NCI-H1092 (cell line): ENCODE results near the gene GCLC.
A peak's percentile ranks its signal among the peaks of the same experiment; 100 is the strongest.

Experiments used
- DNase-seq: peaks from one replicate; lab custom pipeline; 2025; lab: John Stamatoyannopoulos, UW

The GCLC gene

GRCh38 chr6:53524455-53524815 is 20.5 kb downstream of the GCLC start:
- no peak for DNase-seq

DNA sequence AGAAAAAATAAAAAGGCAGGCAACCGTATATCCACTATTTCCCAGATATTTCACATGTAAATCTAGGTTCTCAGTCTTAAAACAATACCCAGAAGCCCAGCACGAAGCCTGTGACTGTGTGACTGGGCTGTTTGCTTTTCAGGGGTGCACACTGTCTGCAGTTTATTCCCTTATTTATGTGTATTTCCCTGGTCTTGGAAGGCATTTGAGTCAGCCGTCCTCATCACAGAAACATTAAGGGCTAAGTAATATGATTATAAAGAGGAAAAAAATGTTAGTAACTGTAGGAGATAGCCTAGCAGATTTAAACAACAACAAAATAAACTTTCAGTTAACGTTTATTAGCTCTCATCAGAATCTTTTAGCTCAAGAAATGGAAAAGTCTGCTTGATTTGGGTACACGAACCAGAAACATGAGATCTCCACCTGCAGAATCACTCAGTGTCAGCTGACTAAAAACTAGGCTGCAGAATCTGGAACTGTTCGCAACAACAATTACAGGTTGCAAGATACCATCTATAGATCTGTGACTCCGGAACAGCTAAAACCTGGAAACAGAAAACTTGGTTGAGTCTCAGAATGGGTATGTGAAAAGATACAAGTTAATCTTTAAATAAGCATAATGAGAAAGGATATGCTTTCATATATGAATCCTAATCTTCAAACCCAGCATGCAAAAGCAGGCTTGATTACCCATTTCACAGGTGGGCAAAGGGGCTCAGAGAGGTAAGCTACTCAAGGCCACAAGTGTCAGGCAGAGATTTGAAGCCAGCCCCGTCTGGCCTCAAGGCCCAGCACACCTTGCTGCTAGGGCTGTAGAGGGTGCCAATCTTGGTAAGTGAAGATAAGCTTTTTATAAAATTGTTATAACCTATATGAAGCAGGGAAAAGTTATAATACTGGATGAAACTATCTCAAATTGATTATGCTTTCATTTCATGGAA is 21.1 kb downstream of the GCLC start:
- no peak for DNase-seq

DNA sequence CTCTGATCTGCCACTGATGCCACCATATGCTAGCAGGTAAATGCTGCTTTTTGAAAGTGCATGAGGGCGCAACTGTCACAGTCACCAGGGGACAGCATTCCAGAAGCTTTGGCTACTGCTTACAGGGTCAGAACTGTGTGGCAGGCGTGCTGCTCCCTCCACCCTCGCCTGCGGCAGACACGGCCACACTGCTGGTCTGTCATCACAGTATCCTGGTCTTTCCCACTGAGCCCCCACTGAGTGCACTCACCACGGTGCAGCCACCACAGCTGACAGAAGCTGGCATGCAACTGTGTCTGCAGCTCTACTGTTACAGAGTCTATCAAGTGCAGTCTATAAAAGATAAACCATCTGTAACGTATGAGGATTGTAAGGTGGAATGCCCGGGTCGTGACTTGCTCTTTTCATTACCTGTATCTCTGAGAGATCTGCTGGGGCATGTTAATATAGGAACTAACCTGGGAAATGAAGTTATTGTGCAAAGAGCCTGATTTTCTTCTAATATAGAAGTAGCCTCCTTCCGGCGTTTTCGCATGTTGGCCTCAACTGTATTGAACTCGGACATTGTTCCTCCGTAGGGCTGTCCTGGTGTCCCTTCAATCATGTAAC is 24.5 kb downstream of the GCLC start:
- no peak for DNase-seq

- no peak for DNase-seq
Measured at GRCh38 chr6:53518862-53519261, 26.0 kb downstream of the GCLC start.

DNA sequence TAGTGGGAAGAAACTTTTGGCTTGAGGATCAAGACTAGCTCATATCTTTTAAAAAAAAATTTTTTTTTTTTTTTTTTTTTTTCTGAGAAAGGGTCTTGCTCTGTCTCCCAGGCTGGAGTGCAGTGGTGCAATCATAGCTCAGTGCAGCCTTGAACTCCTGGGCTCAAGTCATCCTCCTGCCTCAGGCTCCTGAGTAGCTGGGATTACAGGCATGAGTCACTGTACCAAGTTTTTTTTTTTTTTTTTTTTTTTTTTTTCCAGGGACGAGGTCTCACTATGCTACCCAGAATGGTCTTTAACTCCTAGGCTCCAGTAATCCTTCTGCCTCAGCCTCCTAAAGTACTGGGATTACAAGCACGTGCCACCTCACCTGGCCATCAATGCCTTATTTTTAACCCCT is 27.9 kb downstream of the GCLC start:
- DNase-seq, result no peak

DNA sequence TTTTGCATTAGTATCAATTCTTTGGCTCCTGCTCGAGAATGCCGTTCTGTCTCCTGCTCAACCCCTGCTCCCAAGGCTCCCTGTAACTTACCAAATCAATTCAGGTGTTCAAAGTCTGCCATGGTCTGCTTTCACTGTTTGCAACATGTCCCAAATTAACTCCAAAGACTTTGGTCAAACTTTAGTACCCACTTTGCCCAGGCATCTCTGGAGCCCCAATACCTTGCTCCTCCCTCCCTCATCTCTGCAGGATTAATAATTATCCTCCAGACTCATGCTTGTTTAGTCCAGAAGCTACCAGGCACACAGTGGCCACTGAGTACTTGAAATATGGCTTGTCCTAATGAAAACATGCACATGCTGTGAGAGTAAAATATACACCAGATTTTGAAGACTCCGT is 30.2 kb downstream of the GCLC start:
- no peak for DNase-seq

DNA sequence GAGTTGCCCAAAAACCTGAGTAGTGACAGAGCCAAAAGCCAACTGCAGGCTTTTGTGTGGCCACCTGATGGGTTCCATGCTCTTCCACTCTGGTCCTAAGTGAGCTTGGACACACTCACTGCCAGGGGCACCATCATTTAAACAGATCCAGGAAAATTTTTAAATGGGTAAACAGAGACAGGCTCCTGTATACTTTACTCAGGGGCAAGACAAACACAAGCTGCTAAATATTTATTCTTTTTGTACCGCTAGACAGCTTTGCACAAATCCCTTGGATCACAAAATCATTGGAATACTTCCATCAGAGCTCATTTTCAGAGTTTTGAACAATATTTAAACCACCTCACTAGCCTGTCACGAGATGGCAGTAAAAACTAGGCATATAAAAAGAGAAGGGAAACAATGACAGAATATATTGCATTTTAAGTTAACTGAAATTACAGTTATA is 31.4 kb downstream of the GCLC start:
- peak; percentile 31 for DNase-seq

DNA sequence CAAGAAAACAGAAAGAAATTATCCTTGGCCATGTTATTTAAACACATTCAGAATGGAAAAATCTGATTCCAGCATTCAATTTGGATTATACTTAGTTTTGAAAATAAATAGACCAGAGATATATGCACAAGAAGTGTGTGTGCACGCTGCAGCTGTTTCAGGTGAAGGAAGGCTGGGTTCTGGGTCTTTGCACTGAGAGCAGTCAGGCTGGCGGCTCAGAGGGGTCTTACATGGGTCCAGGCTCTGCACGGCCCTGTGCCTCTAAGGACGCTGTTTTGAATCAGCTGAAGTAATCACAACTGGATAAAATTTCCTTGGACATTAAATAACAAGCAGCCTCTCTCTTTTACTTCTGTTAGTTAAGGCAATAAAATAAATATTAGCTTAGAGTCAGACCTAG is 31.8 kb downstream of the GCLC start:
- DNase-seq, result no peak

DNA sequence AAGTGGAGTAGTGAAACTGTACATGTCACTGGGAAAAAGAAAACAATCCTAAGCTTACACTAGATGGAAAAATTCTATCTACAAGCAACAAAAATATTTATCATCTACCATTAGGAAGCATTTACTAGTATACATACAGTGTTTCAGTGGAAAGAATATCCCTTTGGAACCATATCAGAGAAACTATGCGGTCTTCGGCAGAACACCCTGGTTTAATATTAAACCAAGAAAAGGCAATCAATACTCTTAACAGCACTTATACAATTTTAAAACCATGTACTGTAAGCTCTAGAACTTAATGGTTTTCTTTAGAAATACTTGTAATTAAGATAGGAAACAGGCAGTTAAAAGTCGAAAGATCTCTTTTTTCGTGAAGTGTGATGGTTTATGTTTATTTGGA is 32.3 kb downstream of the GCLC start:
- DNase-seq, result no peak

GRCh38 chr6:53510746-53511145 is 34.2 kb downstream of the GCLC start:
- DNase-seq, result no peak

DNA sequence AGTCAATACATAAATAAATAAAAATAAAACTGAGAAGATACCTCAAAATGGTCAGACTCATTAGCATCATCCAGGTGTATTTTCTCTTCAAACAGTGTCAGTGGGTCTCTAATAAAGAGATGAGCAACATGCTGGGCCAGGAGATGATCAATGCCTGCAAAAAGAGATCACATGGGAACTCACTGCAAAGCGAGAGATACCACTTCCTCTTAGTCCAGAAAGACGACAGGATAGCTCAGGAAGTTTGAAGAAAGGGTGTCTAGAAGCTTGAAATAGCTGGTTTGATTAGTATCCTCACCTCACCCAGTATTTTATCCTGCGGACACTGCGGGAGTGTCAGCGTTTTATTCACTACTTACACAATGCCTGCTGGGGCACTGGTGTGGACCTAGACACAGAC is 38.0 kb downstream of the GCLC start:
- no peak for DNase-seq

DNA sequence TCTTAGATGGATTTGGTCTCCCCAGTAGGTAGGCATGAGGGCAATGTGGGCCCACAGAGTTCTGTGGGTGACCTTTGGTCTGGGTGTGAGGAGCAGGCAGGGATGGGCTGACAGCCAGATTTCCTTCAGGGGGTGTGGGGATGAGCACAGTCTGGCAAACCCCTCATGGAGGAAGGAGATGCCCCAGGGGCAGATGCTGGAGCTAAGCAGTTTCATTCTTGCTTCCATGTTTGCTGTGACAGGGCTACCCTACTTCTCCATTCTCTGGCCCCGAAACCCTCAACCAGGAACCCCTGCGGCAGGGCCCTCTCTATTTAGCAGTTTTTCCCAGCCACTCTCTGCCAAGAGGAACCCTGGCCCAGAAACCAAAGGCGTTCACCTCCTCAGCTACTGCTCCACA is 40.4 kb downstream of the GCLC start:
- DNase-seq, result no peak

- no peak for DNase-seq
Measured at GRCh38 chr6:53503060-53503459, 41.8 kb downstream of the GCLC start.

GRCh38 chr6:53501432-53501831 is 43.5 kb downstream of the GCLC start:
- no peak for DNase-seq

DNA sequence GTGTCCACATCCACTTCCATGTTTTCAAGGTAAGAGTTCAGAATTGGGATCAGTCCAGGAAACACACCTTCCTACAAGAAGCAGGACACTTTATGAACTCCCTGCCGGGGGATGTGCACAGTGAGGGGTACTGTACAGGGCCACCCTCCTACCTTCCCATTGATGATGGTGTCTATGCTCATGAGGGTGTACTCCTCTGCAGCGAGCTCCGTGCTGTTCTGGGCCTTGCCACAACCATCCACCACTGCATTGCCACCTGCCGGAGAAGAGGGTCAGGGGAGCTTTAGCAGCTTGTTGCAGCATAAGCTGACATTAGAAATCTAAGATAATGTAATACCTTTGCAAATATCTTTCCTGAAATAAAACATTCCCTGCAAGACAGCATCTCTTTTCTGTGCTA is 44.8 kb downstream of the GCLC start:
- no peak for DNase-seq

- DNase-seq, result no peak
Measured at GRCh38 chr6:53499094-53499493, 45.8 kb downstream of the GCLC start.

- no peak for DNase-seq
Measured at GRCh38 chr6:53498649-53499048, 46.3 kb downstream of the GCLC start.

DNA sequence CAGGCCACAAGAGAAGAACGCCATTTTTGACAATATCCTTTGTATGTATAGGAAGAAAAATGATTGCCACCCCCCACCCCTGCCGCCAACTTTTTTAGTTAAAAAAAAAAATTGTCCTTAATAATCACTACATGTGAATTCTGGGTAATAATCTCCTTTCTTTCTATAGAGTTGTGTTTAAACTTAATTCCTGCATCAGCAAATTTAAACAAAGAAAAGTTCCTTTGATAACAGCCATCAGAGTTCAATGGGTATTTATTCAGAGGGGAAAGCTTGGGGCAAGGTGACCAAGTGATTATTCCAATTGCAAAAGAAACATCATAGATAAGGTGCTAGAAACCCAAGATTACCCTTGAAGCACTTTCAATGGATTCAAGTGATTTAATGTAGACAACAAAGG is 47.0 kb downstream of the GCLC start:
- no peak for DNase-seq

- DNase-seq, result no peak
Measured at GRCh38 chr6:53496797-53497375, 48.0 kb downstream of the GCLC start.

DNA sequence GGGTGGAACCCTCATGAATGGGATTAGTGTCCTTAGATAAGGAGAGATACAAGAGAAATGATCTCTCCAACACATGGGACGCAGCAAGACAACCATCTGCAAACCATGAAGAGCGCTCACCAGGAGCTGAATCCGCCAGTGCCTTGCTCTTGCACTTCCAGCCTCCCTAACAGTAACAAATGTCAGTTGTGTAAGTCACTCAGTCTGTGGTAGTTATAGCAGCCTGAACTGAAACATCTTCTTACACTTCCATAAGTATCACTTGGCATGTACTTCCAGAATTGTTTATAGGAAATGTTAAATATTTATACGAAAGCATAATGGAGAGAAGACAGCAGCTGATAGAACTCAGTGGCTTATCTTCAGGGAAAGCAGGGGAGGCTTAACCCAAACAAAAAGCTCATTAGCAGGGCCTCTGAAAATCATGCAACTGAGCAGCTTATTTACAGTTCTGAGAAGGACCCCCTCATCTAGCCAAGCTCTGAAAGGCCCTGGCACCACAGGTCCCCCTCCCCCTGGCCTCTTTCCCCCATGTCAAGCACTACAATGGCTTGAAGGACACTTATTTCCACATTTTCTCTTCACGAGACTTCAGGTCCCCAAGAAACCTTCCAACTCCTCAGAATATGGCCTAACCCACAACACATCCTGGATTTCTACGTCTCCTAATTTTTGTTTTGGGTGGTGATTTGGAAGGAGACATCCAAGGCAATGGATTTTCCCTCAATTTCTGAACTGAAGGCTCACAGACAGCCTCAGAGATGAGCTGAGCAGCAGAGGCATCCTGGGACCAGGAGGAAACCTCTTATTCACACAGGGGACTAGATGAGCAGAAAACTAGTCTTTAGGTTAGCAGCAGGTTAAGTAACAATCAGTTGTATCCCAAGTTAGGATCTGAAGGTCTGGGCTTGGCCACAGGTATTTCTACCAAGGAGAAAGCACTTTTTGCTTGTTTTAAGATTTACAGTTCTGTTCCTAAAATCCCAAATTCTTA is 49.1 kb downstream of the GCLC start:
- DNase-seq, result no peak

GRCh38 chr6:53494076-53494475 is 50.8 kb downstream of the GCLC start:
- DNase-seq, result no peak

- no peak for DNase-seq
Measured at GRCh38 chr6:53493635-53494025, 51.3 kb downstream of the GCLC start.
